LNCaP clone FGC (cell line): ENCODE data around the gene FOLR1.

Experiments
- DNase-seq: peaks from one replicate; pipeline ENCODE4 v3.0.0-alpha.2; 2011; ENCODE audit warnings: low read depth
- H3K4me3 ChIP-seq: 2 replicates; pipeline ENCODE4 v1.5.1; 2011; ENCODE audit warnings: mild to moderate bottlenecking, low read depth, low read length, control low read depth
- TF ChIP-seq, protein P1 (sequence below): IDR thresholded peaks from 2 replicates; pipeline ENCODE4 v1.5.1; 2012; ENCODE audit warnings: mild to moderate bottlenecking; ENCODE audit not compliant: control insufficient read depth, insufficient read depth; ENCODE audit errors: extremely low read depth

FOLR1 gene

DNA sequence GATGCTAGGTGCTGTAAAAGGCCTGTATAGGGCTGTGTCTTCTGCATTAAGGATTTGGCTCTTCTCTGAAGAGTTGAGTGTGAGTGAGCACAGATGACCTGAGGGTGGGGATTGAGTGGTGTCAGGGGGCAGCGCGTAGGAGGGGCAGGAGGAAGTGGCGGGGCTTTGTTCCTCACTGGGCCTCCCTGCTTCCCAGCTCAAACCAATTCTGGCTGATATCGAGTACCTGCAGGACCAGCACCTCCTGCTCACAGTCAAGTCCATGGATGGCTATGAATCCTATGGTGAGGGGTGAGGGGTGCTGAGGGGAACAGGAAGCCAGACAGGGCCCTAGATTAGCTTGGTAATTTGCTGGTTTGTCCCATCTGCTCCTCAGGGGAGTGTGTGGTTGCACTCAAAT lies 43.0 kb downstream of the FOLR1 start:
- no peak overlapping the region for H3K4me3 ChIP-seq
- no peak for DNase-seq
- TF ChIP-seq, protein P1, sequence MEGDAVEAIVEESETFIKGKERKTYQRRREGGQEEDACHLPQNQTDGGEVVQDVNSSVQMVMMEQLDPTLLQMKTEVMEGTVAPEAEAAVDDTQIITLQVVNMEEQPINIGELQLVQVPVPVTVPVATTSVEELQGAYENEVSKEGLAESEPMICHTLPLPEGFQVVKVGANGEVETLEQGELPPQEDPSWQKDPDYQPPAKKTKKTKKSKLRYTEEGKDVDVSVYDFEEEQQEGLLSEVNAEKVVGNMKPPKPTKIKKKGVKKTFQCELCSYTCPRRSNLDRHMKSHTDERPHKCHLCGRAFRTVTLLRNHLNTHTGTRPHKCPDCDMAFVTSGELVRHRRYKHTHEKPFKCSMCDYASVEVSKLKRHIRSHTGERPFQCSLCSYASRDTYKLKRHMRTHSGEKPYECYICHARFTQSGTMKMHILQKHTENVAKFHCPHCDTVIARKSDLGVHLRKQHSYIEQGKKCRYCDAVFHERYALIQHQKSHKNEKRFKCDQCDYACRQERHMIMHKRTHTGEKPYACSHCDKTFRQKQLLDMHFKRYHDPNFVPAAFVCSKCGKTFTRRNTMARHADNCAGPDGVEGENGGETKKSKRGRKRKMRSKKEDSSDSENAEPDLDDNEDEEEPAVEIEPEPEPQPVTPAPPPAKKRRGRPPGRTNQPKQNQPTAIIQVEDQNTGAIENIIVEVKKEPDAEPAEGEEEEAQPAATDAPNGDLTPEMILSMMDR: no peak

DNA sequence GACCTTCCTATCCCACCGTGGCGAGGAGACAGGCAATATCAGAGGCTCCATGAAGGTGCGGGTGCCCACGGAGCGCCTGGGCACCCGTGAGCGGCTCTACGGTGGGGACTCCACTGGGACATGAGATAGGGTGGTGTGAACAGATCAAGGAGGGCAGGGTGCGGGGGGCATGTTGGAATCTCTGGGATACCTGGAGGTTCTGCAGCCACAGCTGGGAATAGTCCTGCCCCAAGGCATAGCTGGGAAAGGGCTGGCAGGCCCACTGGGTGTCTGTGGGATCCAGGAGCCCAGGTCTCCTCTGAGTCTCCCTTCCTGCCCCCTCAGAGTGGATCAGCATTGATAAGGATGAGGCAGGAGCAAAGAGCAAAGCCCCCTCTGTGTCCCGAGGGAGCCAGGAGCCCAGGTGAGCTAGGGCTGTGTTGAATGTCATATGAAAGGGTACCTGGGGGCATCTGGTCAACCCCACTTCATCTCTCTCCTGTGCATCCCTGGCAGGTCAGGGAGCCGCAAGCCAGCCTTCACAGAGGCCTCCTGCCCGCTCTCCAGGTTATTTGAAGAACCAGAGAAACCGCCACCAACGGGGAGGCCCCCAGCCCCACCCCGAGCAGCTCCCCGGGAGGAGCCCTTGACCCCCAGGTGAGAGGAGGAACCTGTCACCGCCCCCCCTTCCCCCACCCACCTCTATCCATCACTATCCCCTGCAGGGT lies 43.6 kb downstream of the FOLR1 start:
- TF ChIP-seq, protein P1: no peak
- DNase-seq: no peak
- no peak overlapping the region for H3K4me3 ChIP-seq

DNA sequence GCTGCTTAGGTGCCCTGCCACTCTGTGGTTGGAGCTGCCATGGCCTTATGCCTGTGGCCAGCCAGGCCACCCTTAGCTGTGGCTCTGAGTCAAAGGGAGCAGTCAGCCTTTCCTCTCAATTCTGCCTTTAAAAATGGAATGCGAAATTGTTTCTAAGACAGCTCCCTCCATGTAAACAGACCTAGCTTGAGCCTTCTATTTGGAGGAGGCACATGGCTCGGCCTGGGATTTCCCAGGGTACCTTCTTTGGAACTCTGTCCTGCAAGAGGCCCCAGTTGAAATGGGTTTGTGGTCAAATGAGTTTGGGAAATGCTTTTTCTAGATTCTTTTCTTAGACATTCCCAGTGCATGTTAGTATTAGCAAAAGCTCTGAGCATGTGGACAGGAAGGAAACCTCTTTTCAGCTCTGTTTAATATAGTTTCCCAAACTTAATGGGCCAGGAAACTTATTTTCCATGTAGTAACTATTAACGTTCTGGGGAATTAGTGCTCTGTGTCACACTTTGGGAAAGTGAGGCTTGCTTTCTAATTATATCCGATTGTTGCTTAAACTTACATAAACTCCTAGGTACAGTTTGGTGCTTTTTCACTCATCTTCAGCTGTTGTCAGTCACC lies 44.2 kb downstream of the FOLR1 start:
- TF ChIP-seq, protein P1: no peak
- no peak overlapping the region for H3K4me3 ChIP-seq
- DNase-seq: no peak

DNA sequence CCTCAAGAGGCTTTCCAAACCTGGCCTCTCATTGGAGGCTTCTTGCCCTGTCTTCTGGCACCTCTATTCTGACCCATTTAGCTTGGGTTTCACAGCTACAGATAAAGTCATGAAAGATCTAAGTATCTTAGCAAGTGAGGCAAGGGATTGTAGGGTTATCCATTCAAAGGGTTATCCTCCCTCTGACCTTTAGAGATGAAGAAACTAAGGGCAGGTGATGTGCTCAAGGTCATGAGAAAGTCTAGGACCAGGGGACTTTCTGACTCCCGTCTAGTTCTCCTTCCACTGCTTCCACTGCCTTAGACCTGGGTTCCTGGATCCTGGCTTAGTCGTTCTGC lies 44.8 kb downstream of the FOLR1 start:
- no peak for DNase-seq
- TF ChIP-seq, protein P1: no peak
- H3K4me3 ChIP-seq: no peak overlapping the region

DNA sequence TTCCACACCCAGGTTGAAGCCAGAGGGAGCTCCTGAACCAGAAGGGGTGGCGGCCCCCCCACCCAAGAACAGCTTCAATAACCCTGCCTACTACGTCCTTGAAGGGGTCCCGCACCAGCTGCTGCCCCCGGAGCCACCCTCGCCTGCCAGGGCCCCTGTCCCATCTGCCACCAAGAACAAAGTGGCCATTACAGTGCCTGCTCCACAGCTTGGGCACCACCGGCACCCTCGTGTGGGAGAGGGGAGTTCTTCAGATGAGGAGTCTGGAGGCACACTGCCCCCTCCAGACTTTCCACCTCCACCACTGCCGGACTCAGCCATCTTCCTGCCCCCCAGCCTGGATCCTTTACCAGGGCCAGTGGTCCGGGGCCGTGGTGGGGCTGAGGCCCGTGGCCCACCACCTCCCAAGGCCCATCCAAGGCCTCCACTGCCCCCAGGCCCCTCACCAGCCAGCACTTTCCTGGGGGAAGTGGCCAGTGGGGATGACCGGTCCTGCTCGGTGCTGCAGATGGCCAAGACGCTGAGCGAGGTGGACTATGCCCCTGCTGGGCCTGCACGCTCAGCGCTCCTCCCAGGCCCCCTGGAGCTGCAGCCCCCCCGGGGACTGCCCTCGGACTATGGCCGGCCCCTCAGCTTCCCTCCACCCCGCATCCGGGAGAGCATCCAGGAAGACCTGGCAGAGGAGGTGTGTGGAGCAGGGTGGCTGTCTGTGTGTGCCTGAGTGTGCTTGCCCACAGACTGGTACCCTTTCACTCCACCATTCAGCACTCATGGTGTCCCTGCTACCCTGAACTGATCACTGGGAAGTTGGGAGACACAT lies 45.4 kb downstream of the FOLR1 start:
- TF ChIP-seq, protein P1: no peak
- DNase-seq: no peak
- no peak overlapping the region for H3K4me3 ChIP-seq

DNA sequence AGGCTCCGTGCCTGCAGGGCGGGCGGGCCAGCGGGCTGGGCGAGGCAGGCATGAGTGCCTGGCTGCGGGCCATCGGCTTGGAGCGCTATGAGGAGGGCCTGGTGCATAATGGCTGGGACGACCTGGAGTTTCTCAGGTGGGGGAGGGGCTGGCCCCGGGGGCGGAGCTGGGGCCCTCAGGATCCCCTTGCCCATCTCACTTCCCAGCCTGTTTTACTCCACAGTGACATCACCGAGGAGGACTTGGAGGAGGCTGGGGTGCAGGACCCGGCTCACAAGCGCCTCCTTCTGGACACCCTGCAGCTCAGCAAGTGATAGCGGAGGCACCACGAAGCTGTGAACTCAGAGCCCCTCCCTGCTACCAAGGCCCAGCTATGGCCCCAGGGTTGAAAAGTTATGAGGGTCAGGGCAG lies 46.1 kb downstream of the FOLR1 start:
- TF ChIP-seq, protein P1: peak; percentile 84
- no peak for DNase-seq
- H3K4me3 ChIP-seq: no peak overlapping the region
